Heart left ventricle (tissue), 16 donors: ENCODE results near the gene RNFT1. TPM values are rescaled to one million over a fixed set of nuclear protein-coding genes. Genes with fewer than 3 reads are reported as not detected.
"Not testable (repeated sequence)": the region's sequence is repeated elsewhere in the genome, so short reads cannot be mapped to it uniquely, and the experiment has no call there.

ENCODE experiments used
- ATAC-seq, 4 donors: fragments of 200-7000 bp; cut with Tn5 transposase; one replicate each; pipeline ENCODE4 v1.9.1; 2020 to 2022; ENCODE audit warnings: moderate library complexity in 4 of 4, mild to moderate bottlenecking in 3 of 4, moderate number of reproducible peaks in 1 of 4
- DNase-seq, 5 donors: peaks; one replicate each; pipeline ENCODE4 v3.0.0-alpha.2; 2020
- H3K27ac ChIP-seq, 12 donors: fragments of 200-600 bp; sonication (generic) in 4 of 12; one replicate each; pipeline versions ENCODE4 v1.5.0 to v1.8.0; 2016 to 2022; ENCODE audit warnings: mild to moderate bottlenecking in 2 of 12
- H3K27me3 ChIP-seq, 9 donors: fragments of 200-600 bp; sonication (generic) in 2 of 9; one replicate each; pipeline versions ENCODE4 v1.5.1 to v1.8.0; 2016 to 2022; ENCODE audit warnings: mild to moderate bottlenecking in 3 of 9
- H3K36me3 ChIP-seq, 9 donors: fragments of 200-600 bp; sonication (generic) in 2 of 9; one replicate each; pipeline versions ENCODE4 v1.5.0 to v1.8.0; 2018 to 2022; ENCODE audit warnings: mild to moderate bottlenecking in 2 of 9
- H3K4me1 ChIP-seq, 12 donors: fragments of 200-600 bp; sonication (generic) in 4 of 12; one replicate each; pipeline versions ENCODE4 v1.5.0 to v1.8.0; 2016 to 2022; ENCODE audit warnings: mild to moderate bottlenecking in 3 of 12
- H3K4me3 ChIP-seq, 12 donors: fragments of 200-600 bp; sonication (generic) in 4 of 12; one replicate each; pipeline versions ENCODE4 v1.5.0 to v1.8.0; 2017 to 2022; ENCODE audit warnings: mild to moderate bottlenecking in 9 of 12, moderate library complexity in 4 of 12
- H3K9me3 ChIP-seq, 12 donors: fragments of 200-600 bp; sonication (generic) in 4 of 12; one replicate each; pipeline versions ENCODE4 v1.5.0 to v1.8.0; 2016 to 2022; ENCODE audit warnings: mild to moderate bottlenecking in 1 of 12
- POLR2A ChIP-seq, 2 donors: fragments of 450-650 bp; IDR thresholded peaks; one replicate each; pipeline ENCODE4 v1.6.1; 2017; ENCODE audit warnings: antibody characterized with exemption in 2 of 2, mild to moderate bottlenecking in 2 of 2, moderate library complexity in 2 of 2
- WGBS, 4 donors: extraction: QIAGEN DNeasy Blood & Tissue Kit in 2 of 4; methylation state at CpG; one replicate each; pipeline versions ENCODE4 v1.1.5 to v1.1.7; 2013 to 2018; 5-methylcytosine and 5-hydroxymethylcytosine counted together
- intact Hi-C, 10 donors: fragments of 100-400 bp; cut with DNase I; formaldehyde crosslinking; loops; one replicate each; pipeline versions ENCODE4 v1.11.1 to v1.14.2; 2022
- polyA plus RNA-seq, 2 donors: library from polyadenylated mRNA; stranded (reverse); fragments of 200-250 nt; gene quantifications; one replicate each; pipeline ENCODE4 v1.2.3, GENCODE V29; 2013
- total RNA-seq, 9 donors: library from RNA; depleted of rRNA in 2 of 9; stranded (reverse); fragments of >200 nt in 2 of 9; fragmentation: NEBNext Ultra II Directional in 3 of 9; extraction: Animal tissue kit (Norgen Biotek cat#: 25700) in 3 of 9; gene quantifications; one replicate each; pipeline versions ENCODE4 v1.1.0 to v1.2.4, GENCODE V29; 2016 to 2023
- TF ChIP-seq, protein P1 (sequence below), 12 donors: fragments of 200-600 bp; sonication (generic) in 4 of 12; IDR thresholded peaks; one replicate each; pipeline versions ENCODE4 v1.5.0 to v1.8.0; 2018 to 2022; ENCODE audit warnings: antibody characterized with exemption in 12 of 12, mild to moderate bottlenecking in 5 of 12
- donor health status: ischemic (EF 13 %, LVEDD 7.1; RV severe dilation, severe dysfunction).
- donor health status: healthy with polysubstance abuse.
- donor health status: DM: no; HTN: yes; CAD: no.
- donor health status: DM: no; HTN: no; CAD: no.
- donor health status: ischemic (EF 25% LVEDD 6.9; RV normal size, moderate dysfunction).
- donor health status: ischemic (EF 25% LVEDD 5.7; RV mildly dilated, moderate dysfunction).
- donor health status: healthy.
- donor health status: DM: yes; HTN: yes; CAD: no.
- donor health status: ischemic (EF 35%, LVEDD 5.7; RV mildly dilated, moderate dysfunction).
- donor health status: nonischemic (EF 11% LVEDD 7.7; RV severe dilation, severe dysfunction).
- donor health status: DM: yes; HTN: yes; CAD: no.
- donor health status: PGD.
- donor health status: ischemic (EF 29% LVEDD 5.4; RV normal size, mild dysfunction).
- donor health status: nonischemic (EF 23%, LVEDD 6.1; RV moderate dilation, normal function).

Gene RNFT1
- total and polyA plus RNA-seq, 11 donors: 4.7 to 18.0 (median 9.4) TPM

DNA sequence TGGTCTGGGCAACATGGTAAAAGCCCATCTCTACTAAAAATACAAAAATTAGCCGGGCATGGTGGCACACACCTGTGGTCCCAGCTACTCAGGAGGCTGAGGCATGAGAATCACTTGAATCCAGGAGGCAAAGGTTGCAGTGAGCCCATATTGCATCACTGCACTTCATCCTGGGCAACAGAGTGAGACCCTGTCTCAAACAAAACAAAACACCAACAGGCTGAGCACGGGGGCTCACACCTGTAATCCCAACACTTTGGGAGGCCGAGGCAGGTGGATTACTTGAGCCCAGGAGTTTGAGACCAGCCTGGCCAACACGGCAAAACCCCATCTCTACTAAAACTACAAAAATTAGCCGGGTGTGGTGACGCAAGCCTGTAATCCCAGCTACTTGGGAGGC lies 10.6 kb upstream of the RNFT1 start:
- H3K4me1 ChIP-seq, intact Hi-C loops, H3K27me3 ChIP-seq, H3K27ac ChIP-seq, H3K36me3 ChIP-seq, DNase-seq, H3K4me3 ChIP-seq, H3K9me3 ChIP-seq, ATAC-seq: not testable (repeated sequence)
- WGBS, 4 donors: 83 to 94% (median 90%) methylated on average over 5 to 6 of the region's 6 CpGs

DNA sequence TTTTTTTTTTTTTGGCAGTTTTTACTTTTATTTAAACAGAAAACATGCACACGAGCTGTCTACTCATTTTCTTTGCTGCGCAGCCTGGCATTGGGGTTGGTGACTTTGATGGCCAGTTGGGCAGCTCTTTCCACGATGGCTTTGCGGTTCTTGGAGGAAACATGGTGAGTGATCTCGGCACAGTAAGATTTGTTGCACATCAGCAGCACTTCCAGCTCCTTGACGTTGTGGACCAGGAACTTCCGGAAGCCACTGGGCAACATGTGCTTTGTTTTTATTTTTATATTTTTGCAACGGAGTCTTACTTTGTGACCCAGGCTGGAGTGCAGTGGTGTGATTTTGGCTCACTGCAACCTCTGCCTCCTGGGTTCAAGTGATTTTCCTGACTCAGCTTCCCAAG lies 8.9 kb upstream of the RNFT1 start:
- H3K4me3 ChIP-seq, ATAC-seq, H3K27ac ChIP-seq, DNase-seq, H3K36me3 ChIP-seq, H3K27me3 ChIP-seq, H3K4me1 ChIP-seq, intact Hi-C loops, H3K9me3 ChIP-seq: not testable (repeated sequence)
- 88 to 91% (median 90%) methylated on average over 8 of the region's 8 CpGs for WGBS, 4 donors

DNA sequence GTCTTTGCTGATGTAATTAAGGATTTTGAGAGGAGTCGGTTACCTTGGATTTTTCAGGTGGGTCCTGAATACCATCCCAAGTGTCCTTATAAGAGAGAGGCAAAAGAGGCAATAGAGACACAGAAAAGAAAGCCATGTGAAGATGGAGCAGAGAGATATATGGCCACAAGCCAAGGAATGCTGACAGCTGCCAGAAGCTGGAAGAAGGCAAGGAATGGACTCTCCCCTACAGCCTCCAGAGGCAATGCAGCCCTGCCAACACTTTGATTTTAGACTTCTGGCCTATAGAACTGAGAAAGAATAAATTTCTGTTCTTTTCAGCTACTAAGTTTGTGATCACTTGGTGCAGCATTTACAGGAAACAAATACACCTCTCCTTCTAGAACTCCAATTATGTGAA lies 8.2 kb upstream of the RNFT1 start:
- 96 to 100% (median 98%) methylated on average over 1 of the region's 1 CpG for WGBS, 4 donors

DNA sequence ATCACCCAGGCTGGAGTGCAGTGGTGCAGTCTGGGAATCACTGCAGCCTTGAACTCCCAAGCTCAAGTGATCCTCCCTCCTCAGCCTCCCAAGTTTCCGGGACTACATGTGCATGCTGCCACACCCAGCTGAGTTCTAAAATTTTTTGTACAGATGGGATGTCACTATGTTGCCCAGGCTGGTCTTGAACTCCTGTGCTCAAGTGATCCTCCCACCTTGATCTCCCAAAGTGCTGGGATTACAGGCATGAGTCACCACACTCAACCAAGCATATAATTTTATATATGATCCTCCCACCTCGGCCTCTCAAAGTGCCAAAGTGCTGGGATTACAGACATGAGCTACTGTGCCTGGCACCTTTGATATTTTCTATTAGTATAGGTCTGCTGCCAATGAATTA lies 7.2 kb upstream of the RNFT1 start:
- ATAC-seq, H3K4me3 ChIP-seq, H3K4me1 ChIP-seq, H3K27me3 ChIP-seq, DNase-seq, H3K36me3 ChIP-seq, H3K27ac ChIP-seq, intact Hi-C loops, H3K9me3 ChIP-seq: not testable (repeated sequence)
- 73 to 94% (median 92%) methylated on average over 2 of the region's 2 CpGs for WGBS, 4 donors

More for the DNA sequence above, 8.2 kb upstream of the RNFT1 start:
- intact Hi-C loops: no loop called here
- H3K27me3 ChIP-seq: no peaks in the 10 kb centered on the region
- TF ChIP-seq, protein P1, sequence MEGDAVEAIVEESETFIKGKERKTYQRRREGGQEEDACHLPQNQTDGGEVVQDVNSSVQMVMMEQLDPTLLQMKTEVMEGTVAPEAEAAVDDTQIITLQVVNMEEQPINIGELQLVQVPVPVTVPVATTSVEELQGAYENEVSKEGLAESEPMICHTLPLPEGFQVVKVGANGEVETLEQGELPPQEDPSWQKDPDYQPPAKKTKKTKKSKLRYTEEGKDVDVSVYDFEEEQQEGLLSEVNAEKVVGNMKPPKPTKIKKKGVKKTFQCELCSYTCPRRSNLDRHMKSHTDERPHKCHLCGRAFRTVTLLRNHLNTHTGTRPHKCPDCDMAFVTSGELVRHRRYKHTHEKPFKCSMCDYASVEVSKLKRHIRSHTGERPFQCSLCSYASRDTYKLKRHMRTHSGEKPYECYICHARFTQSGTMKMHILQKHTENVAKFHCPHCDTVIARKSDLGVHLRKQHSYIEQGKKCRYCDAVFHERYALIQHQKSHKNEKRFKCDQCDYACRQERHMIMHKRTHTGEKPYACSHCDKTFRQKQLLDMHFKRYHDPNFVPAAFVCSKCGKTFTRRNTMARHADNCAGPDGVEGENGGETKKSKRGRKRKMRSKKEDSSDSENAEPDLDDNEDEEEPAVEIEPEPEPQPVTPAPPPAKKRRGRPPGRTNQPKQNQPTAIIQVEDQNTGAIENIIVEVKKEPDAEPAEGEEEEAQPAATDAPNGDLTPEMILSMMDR (IDR thresholded peaks at IDR 0.05): no peak
- no peak for TF ChIP-seq POLR2A (IDR thresholded peaks at IDR 0.05)
- H3K9me3 ChIP-seq: no peaks in the 10 kb centered on the region
- no peaks in the 10 kb centered on the region for H3K4me1 ChIP-seq
- DNase-seq (no peak), ATAC-seq (no peak)
- H3K4me3 ChIP-seq: no peak overlapping the region
- no peaks in the 10 kb centered on the region for H3K36me3 ChIP-seq
- H3K27ac ChIP-seq: no peak overlapping the region

DNA sequence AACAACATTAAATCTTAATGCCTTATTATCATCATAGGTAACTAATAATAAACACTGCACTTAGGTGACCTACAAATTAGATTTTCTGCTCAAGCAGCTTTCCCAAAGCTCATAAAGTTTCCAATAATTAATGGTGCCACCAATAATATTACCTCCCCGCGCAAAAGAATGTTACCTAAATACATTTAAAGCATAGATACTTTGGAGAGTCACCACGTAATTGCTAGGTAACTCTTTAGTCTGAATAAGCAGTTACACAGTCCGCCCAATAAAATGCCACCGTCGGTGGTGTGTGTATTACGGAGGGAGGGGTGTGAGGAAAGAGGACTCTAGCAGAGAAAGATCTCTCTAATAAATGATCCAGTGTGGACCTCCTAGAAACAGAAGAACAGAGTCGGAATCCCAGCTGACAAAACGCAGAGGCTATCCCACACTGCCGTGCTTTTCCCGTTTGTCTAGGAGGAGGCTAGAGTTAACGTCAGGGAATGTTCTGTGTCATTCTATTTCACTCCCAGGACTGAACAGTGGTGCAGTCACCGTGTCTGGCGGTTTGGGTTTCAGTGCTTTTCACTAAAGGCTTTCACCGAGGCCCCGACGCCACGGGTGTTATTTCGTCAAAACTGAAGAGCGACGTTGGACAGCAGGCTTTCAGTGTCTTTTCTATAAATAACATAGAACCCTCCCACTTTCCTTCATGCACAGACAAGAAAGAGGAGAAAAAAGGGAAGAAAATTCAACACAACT lies 630 bp downstream of the RNFT1 start:
- H3K9me3 ChIP-seq: no peaks in the 10 kb centered on the region
- TF ChIP-seq, protein P1 (IDR thresholded peaks at IDR 0.05): no peak
- TF ChIP-seq POLR2A (IDR thresholded peaks at IDR 0.05): no peak
- intact Hi-C loops: loop anchor here in 4 of 10 donors (2.0 to 10.0 kb wide), 5 partner anchors 49 to 73 kb away; partner anchors contain the start of genes RPS6KB1 (in 2 of the 4) and TUBD1 (in 2 of the 4)
- ATAC-seq (peak; percentile 48 to 68 (median 55)), DNase-seq (peak in 4 of 5 donors; percentile 50 to 68 (median 53))
- H3K36me3 ChIP-seq: peaks cover 0 to 32% (median 11%) of the 10 kb centered on the region in 9 donors
- 3 to 5% (median 4%) methylated on average over 21 of the region's 21 CpGs for WGBS, 4 donors
- peak overlapping the region; percentile 76 to 97 (median 94) for H3K27ac ChIP-seq
- H3K4me1 ChIP-seq: peaks cover 0 to 23% (median 15%) of the 10 kb centered on the region in 12 donors
- no peaks in the 10 kb centered on the region for H3K27me3 ChIP-seq
- peak overlapping the region; percentile 49 to 98 (median 84) for H3K4me3 ChIP-seq
